GM12878 (cell line): Measurements from ENCODE around the gene ELAVL4. TPM values are rescaled to one million over a fixed set of nuclear protein-coding genes. Genes with fewer than 3 reads are reported as not detected.

ENCODE experiments used
- ATAC-seq: fragments of 200-7000 bp; cut with Tn5 transposase; 3 replicates; pipeline ENCODE4 v1.9.1; 2020; ENCODE audit warnings: mild to moderate bottlenecking, moderate library complexity
- BruUV-seq: library from RNA; stranded (reverse); fragments of 400-500 nt; replicated peaks from 2 replicates; lab custom pipeline; 2021; lab: Mats Ljungman, UMichigan
- CTCF ChIA-PET: fragments of 300-600 bp; sonication (Branson Sonifier 250); formaldehyde crosslinking; extraction: SDS; loops from one replicate; lab custom pipeline; 2021; ENCODE audit warnings: inconsistent platforms; lab: Yijun Ruan, JAX
- POLR2A ChIA-PET: fragments of 350-600 bp; formaldehyde crosslinking; extraction: SDS; loops from one replicate; lab custom pipeline; 2021; ENCODE audit warnings: inconsistent platforms; lab: Charles Lee
- RAD21 ChIA-PET: fragments of 300-600 bp; sonication (Branson Sonifier 250); formaldehyde crosslinking; loops from one replicate; lab custom pipeline; 2023; ENCODE audit warnings: antibody characterized with exemption; ENCODE audit not compliant: unreplicated experiment; lab: Charles Lee
- SMC1A ChIA-PET: fragments of 300-600 bp; sonication (Branson Sonifier 250); formaldehyde crosslinking; loops from one replicate; lab custom pipeline; 2023; ENCODE audit not compliant: unreplicated experiment, uncharacterized antibody; lab: Charles Lee
- DNase-seq: peaks from one replicate; pipeline ENCODE4 v3.0.0-alpha.2; 2011; ENCODE audit warnings: low read depth, low spot score
- FAIRE-seq: peaks from 3 replicates; lab custom pipeline; 2011; peaks lifted over from hg19 to GRCh38; lab: Jason Lieb, UNC
- H2AFZ ChIP-seq: 2 replicates; pipeline ENCODE4 v1.6.0; 2011; ENCODE audit warnings: low read depth, low read length, control low read depth; ENCODE audit not compliant: control insufficient read depth
- H3K27ac ChIP-seq: 2 replicates; pipeline ENCODE4 v1.5.1; 2011; ENCODE audit warnings: control low read depth; ENCODE audit not compliant: control insufficient read depth, insufficient read depth
- H3K27me3 ChIP-seq, 2 experiments: replicated peaks in 1 of 2; 2 replicates each; pipeline versions ENCODE4 v1.6.0 to v1.6.1; 2011; ENCODE audit warnings: low read length in 1 of 2; ENCODE audit not compliant: control insufficient read depth in 2 of 2, insufficient read depth in 2 of 2
- H3K36me3 ChIP-seq, 2 experiments: 2 replicates each; pipeline ENCODE4 v1.5.1; 2011; ENCODE audit warnings: low read length in 1 of 2; ENCODE audit not compliant: control insufficient read depth in 2 of 2, insufficient read depth in 2 of 2
- H3K4me1 ChIP-seq: 2 replicates; pipeline ENCODE4 v1.6.1; 2011; ENCODE audit warnings: mild to moderate bottlenecking, low read length, moderate library complexity, mixed read lengths; ENCODE audit not compliant: control insufficient read depth, insufficient read depth
- H3K4me2 ChIP-seq: 2 replicates; pipeline ENCODE4 v1.6.0; 2011; ENCODE audit warnings: control low read depth; ENCODE audit not compliant: control insufficient read depth, insufficient read depth
- H3K4me3 ChIP-seq: fragments of 200-600 bp; sonication (generic); 2 replicates; pipeline ENCODE4 v1.5.1; 2016
- H3K79me2 ChIP-seq: 2 replicates; pipeline ENCODE4 v1.6.0; 2011; ENCODE audit warnings: low read length; ENCODE audit not compliant: control insufficient read depth, insufficient read depth
- H3K9ac ChIP-seq: 2 replicates; pipeline ENCODE4 v1.8.0; 2011; ENCODE audit warnings: low read length, control low read depth, mixed read lengths; ENCODE audit not compliant: control insufficient read depth, insufficient read depth
- H3K9me3 ChIP-seq: replicated peaks from 3 replicates; pipeline ENCODE4 v1.5.1; 2011; ENCODE audit warnings: mild to moderate bottlenecking, low read length; ENCODE audit not compliant: control insufficient read depth, insufficient read depth
- H4K20me1 ChIP-seq: 2 replicates; pipeline ENCODE4 v1.6.0; 2011; ENCODE audit not compliant: control insufficient read depth, insufficient read depth
- BACH1 ChIP-seq: fragments of 450-650 bp; IDR thresholded peaks from 2 replicates; pipeline ENCODE4 v1.6.1; 2017; ENCODE audit warnings: mild to moderate bottlenecking, borderline replicate concordance
- BCL11A ChIP-seq: IDR thresholded peaks from 2 replicates; pipeline ENCODE4 v1.6.1; 2011; ENCODE audit warnings: low read depth, low read length
- EGR1 ChIP-seq, 2 experiments: IDR thresholded peaks; 1 replicate in 1 of 2; 2 replicates in 1 of 2; pipeline ENCODE4 v1.6.1; 2011 to 2012; ENCODE audit warnings: low read depth in 2 of 2, low read length in 2 of 2, borderline replicate concordance in 1 of 2, mild to moderate bottlenecking in 1 of 2, moderate library complexity in 1 of 2
- EP300 ChIP-seq, 2 experiments: fragments of 150-350 bp in 1 of 2; IDR thresholded peaks; 2 replicates each; pipeline ENCODE4 v1.6.1; 2011 to 2012; ENCODE audit warnings: low read depth in 2 of 2, low read length in 2 of 2, borderline replicate concordance in 1 of 2, improper control_type of control experiment in 1 of 2, inconsistent platforms in 1 of 2; ENCODE audit not compliant: control insufficient read depth in 1 of 2
- JUNB ChIP-seq: IDR thresholded peaks from 2 replicates; pipeline ENCODE4 v1.6.1; 2016; ENCODE audit warnings: antibody characterized with exemption, mild to moderate bottlenecking
- NR2F1 ChIP-seq: fragments of 450-650 bp; conservative IDR thresholded peaks from 2 replicates; pipeline ENCODE4 v1.6.1; 2017; ENCODE audit warnings: mild to moderate bottlenecking
- SMAD1 ChIP-seq: fragments of 450-650 bp; IDR thresholded peaks from 2 replicates; pipeline ENCODE4 v1.6.1; 2018; ENCODE audit warnings: mild to moderate bottlenecking, low read depth; ENCODE audit not compliant: partially characterized antibody
- SREBF1 ChIP-seq: IDR thresholded peaks from 2 replicates; pipeline ENCODE4 v1.6.1; 2012; ENCODE audit warnings: mild to moderate bottlenecking, low read length
- STAT1 ChIP-seq: fragments of 450-650 bp; conservative IDR thresholded peaks from 2 replicates; pipeline ENCODE4 v1.6.1; 2014; ENCODE audit warnings: antibody characterized with exemption, mild to moderate bottlenecking
- WRNIP1 ChIP-seq: IDR thresholded peaks from 2 replicates; pipeline ENCODE4 v1.6.1; 2011; ENCODE audit warnings: low read depth, low read length, improper control_type of control experiment, borderline replicate concordance
- WGBS: methylation state at CpG from one replicate; pipeline ENCODE4 v1.1.6; 2016; ENCODE audit warnings: low lambda C conversion rate; ENCODE audit not compliant: insufficient replicate concordance, insufficient coverage; ENCODE audit errors: missing lambda C conversion rate; 5-methylcytosine and 5-hydroxymethylcytosine counted together
- in situ Hi-C: fragments of 300-500 bp; cut with MboI; formaldehyde crosslinking; loops from 9 replicates; pipeline ENCODE4 v1.14.3; 2018; ENCODE audit warnings: mixed read lengths
- intact Hi-C: fragments of 100-400 bp; cut with micrococcal nuclease; formaldehyde crosslinking; loops from one replicate; pipeline ENCODE4 v1.14.2; 2022; ENCODE audit not compliant: unreplicated experiment
- polyA plus RNA-seq, 11 experiments: library from polyadenylated mRNA; depleted of rRNA in 4 of 11; unstranded in 6 of 11; stranded (reverse) in 5 of 11; fragments of >200 nt; fragmentation: Nextera tagmentation in 4 of 11; fragmentation: Illumina TruSeq in 1 of 11; extraction: Ambion mirVana in 4 of 11; extraction: Trizol in 1 of 11; gene quantifications; 1 replicate in 1 of 11; 2 replicates in 10 of 11; pipeline versions ENCODE4 v1.2.1 to v1.2.3, GENCODE V29; 2011 to 2016; ENCODE audit warnings: inconsistent platforms in 2 of 11, missing spikeins in 2 of 11, low read depth in 1 of 11
- total RNA-seq, 4 experiments: library from RNA; depleted of rRNA in 3 of 4; stranded (reverse); fragments of >200 nt in 3 of 4; fragmentation: Illumina TruSeq in 1 of 4; extraction: Trizol in 1 of 4; gene quantifications; 2 replicates each; pipeline versions ENCODE4 v1.2.1 to v1.2.3, GENCODE V29; 2013 to 2021

The ELAVL4 gene
- total and polyA plus RNA-seq, 10 of the 15 experiments (the other 5 are each of a cell fraction or from before 2014, with no cell fraction given): 0.10 to 0.53 (median 0.17) TPM; not detected in 6

- no peak for FAIRE-seq
- H3K79me2 ChIP-seq: no peaks in the 10 kb centered on the region
- 1% methylated on average over 12 of the region's 12 CpGs for WGBS
- in situ Hi-C loops: no loop called here
- no peaks in the 10 kb centered on the region; a peak in 1 of 4 replicates for H3K27me3 ChIP-seq
- no peaks in the 10 kb centered on the region for H3K9me3 ChIP-seq
- H2AFZ ChIP-seq: no peak overlapping the region
- no TSS peak for BruUV-seq
- intact Hi-C loops: no loop called here
- TF ChIP-seq EP300 (IDR thresholded peaks at IDR 0.05; ENCODE audit: borderline replicate concordance in 1 of 2, control insufficient read depth in 1 of 2, low read depth in 2 of 2, low read length in 2 of 2) (no peak), JUNB (no peak), STAT1 (no peak), SREBF1 (no peak), BACH1 (no peak), NR2F1 (no peak), EGR1 (IDR thresholded peaks at IDR 0.05; ENCODE audit: borderline replicate concordance in 1 of 2, low read depth in 2 of 2, low read length in 2 of 2) (no peak), WRNIP1 (no peak), BCL11A (no peak), SMAD1 (no peak)
- ChIA-PET SMC1A (interaction anchor here (1.2 kb wide), 1 partner anchor 11 kb away, joined by 4 read pairs; no protein-coding TSS in a partner anchor), POLR2A (no interaction called here), CTCF (no interaction called here), RAD21 (no interaction called here)
- no peak overlapping the region for H3K4me2 ChIP-seq
- H3K27ac ChIP-seq: no peak overlapping the region
- H3K36me3 ChIP-seq: no peaks in the 10 kb centered on the region
- H4K20me1 ChIP-seq: no peaks in the 10 kb centered on the region
- H3K4me3 ChIP-seq: no peak overlapping the region
- no peaks in the 10 kb centered on the region for H3K4me1 ChIP-seq
- DNase-seq: no peak
- no peak overlapping the region for H3K9ac ChIP-seq
- ATAC-seq: no peak
Observed at GRCh38 chr1:50183378-50184133, 74.8 kb downstream of the ELAVL4 start.
